Activated CD4-positive, alpha-beta T cell treated with anti-CD3 and anti-CD28 coated beads for 48 hours (primary cell): ENCODE data around the gene LDHAL6B.

ENCODE experiments used
- DNase-seq: peaks from one replicate; pipeline ENCODE4 v3.0.0-alpha.2; 2020

The LDHAL6B gene

GRCh38 chr15:59221511-59222505 is 15.2 kb downstream of the LDHAL6B start:
- DNase-seq = no peak

GRCh38 chr15:59222906-59223550 is 16.4 kb downstream of the LDHAL6B start:
- DNase-seq = no peak

GRCh38 chr15:59223736-59224135 is 17.1 kb downstream of the LDHAL6B start:
- DNase-seq = no peak

- DNase-seq = no peak
Measured at GRCh38 chr15:59224474-59224873, 17.8 kb downstream of the LDHAL6B start.

- no peak for DNase-seq
Measured at GRCh38 chr15:59227021-59227420, 20.4 kb downstream of the LDHAL6B start.

- no peak for DNase-seq
Measured at GRCh38 chr15:59229015-59229414, 22.4 kb downstream of the LDHAL6B start.

- DNase-seq = no peak
Measured at GRCh38 chr15:59229453-59229852, 22.8 kb downstream of the LDHAL6B start.

- no peak for DNase-seq
Measured at GRCh38 chr15:59230531-59231055, 23.9 kb downstream of the LDHAL6B start.

GRCh38 chr15:59232476-59232875 is 25.8 kb downstream of the LDHAL6B start:
- no peak for DNase-seq

GRCh38 chr15:59236394-59236793 is 29.8 kb downstream of the LDHAL6B start:
- no peak for DNase-seq

- no peak for DNase-seq
Measured at GRCh38 chr15:59237119-59237855, 30.6 kb downstream of the LDHAL6B start.

- no peak for DNase-seq
Measured at GRCh38 chr15:59237924-59238331, 31.3 kb downstream of the LDHAL6B start.

- no peak for DNase-seq
Measured at GRCh38 chr15:59240036-59240435, 33.4 kb downstream of the LDHAL6B start.

GRCh38 chr15:59242649-59243048 is 36.0 kb downstream of the LDHAL6B start:
- no peak for DNase-seq

GRCh38 chr15:59243622-59244021 is 37.0 kb downstream of the LDHAL6B start:
- no peak for DNase-seq

GRCh38 chr15:59244337-59244736 is 37.7 kb downstream of the LDHAL6B start:
- no peak for DNase-seq

GRCh38 chr15:59245559-59245958 is 38.9 kb downstream of the LDHAL6B start:
- DNase-seq = no peak

GRCh38 chr15:59247364-59247763 is 40.7 kb downstream of the LDHAL6B start:
- DNase-seq = peak; percentile 61

- no peak for DNase-seq
Measured at GRCh38 chr15:59249816-59250215, 43.2 kb downstream of the LDHAL6B start.

- no peak for DNase-seq
Measured at GRCh38 chr15:59250249-59250648, 43.6 kb downstream of the LDHAL6B start.

GRCh38 chr15:59251001-59251845 is 44.6 kb downstream of the LDHAL6B start:
- no peak for DNase-seq

- DNase-seq = no peak
Measured at GRCh38 chr15:59252137-59252536, 45.5 kb downstream of the LDHAL6B start.
